Thymus (tissue), 11 donors: ENCODE results near the gene GALNTL6. TPM values are rescaled to one million over a fixed set of nuclear protein-coding genes. Genes with fewer than 3 reads are reported as not detected.

Experiments used
- DNase-seq, 9 donors: peaks; one replicate each; pipeline ENCODE4 v3.0.0-alpha.2; 2013; ENCODE audit warnings: low spot score in 9 of 9, low read depth in 6 of 9, missing footprints in 1 of 9
- H3K27ac ChIP-seq, 2 donors: one replicate each; pipeline ENCODE4 v1.5.1; 2013; ENCODE audit warnings: control low read depth in 1 of 2, low read depth in 1 of 2, low read length in 1 of 2, mild to moderate bottlenecking in 1 of 2, moderate library complexity in 1 of 2
- H3K27me3 ChIP-seq, 2 donors: one replicate each; pipeline ENCODE4 v1.5.1; 2013; ENCODE audit warnings: low read length in 1 of 2; ENCODE audit not compliant: control insufficient read depth in 2 of 2, insufficient read depth in 1 of 2
- H3K36me3 ChIP-seq, 2 donors: one replicate each; pipeline ENCODE4 v1.5.1; 2013; ENCODE audit warnings: low read length in 1 of 2, mild to moderate bottlenecking in 1 of 2, moderate library complexity in 1 of 2; ENCODE audit not compliant: control insufficient read depth in 2 of 2, insufficient read depth in 2 of 2
- H3K4me1 ChIP-seq, 2 donors: one replicate each; pipeline ENCODE4 v1.5.1; 2013; ENCODE audit warnings: low read length in 2 of 2; ENCODE audit not compliant: control insufficient read depth in 2 of 2, insufficient read depth in 2 of 2
- H3K4me3 ChIP-seq, 2 donors: one replicate each; pipeline ENCODE4 v1.5.1; 2013; ENCODE audit warnings: low read length in 2 of 2, control low read depth in 1 of 2, mild to moderate bottlenecking in 1 of 2
- H3K9me3 ChIP-seq, 2 donors: one replicate each; pipeline ENCODE4 v1.5.1; 2013; ENCODE audit warnings: low read length in 1 of 2, mild to moderate bottlenecking in 1 of 2; ENCODE audit not compliant: control insufficient read depth in 2 of 2, insufficient read depth in 1 of 2
- WGBS: extraction: QIAGEN DNeasy Blood & Tissue Kit; methylation state at CpG from one replicate; pipeline ENCODE4 v1.1.7; 2013; 5-methylcytosine and 5-hydroxymethylcytosine counted together
- polyA plus RNA-seq: library from polyadenylated mRNA; stranded (reverse); fragments of 200-250 nt; gene quantifications from one replicate; pipeline ENCODE4 v1.2.3, GENCODE V29; 2013
- total RNA-seq: library from RNA; stranded (reverse); fragments of 120-200 nt; gene quantifications from one replicate; pipeline ENCODE4 v1.2.4, GENCODE V29; 2013
- donor health status: healthy.

Gene GALNTL6
- total and polyA plus RNA-seq, 2 donors = 0.05 TPM

DNA sequence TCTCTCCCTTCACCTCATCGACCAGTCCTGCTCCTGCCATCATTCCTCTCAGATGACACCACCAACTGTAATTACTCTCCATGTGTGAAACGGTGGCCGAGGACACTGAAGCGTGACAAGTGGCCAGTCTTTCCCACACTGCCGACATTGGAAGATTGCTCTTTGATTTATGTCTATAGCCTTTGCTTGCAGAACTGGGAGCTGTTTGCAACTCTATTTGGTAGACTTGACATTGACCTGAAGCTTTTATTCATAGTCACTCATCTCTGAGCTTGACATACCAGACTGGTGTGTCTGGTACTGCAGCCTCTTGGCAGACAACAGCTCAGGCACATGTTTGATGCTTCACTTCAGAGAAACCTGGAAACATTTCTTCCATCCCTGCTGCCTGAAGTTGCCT lies 1233.6 kb downstream of the GALNTL6 start:
- Histone ChIP-seq H3K27ac (no peak overlapping the region), H3K4me1 (no peaks in the 10 kb centered on the region), H3K27me3 (no peaks in the 10 kb centered on the region), H3K9me3 (no peaks in the 10 kb centered on the region), H3K36me3 (no peaks in the 10 kb centered on the region), H3K4me3 (no peak overlapping the region)
- WGBS = 94% methylated on average over 5 of the region's 5 CpGs
- DNase-seq = no peak

DNA sequence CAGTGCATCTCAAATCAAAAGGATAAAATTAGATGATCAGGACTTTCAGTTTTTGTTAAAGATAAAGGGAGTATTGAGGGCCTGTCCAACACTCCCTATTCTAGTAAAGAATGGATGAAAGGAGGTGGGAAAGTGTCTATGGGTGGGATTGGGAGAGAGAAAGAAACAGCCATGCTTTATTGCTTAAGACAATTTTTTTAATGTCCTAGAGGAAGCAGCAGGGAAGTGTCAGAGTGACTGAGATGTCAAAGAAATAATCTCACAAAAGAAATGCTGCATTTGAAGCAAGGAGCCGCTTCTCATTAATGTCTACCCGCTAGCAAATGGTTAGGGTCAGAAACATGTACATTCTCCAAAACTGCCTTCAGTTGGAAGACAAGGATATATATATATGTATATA lies 1238.0 kb downstream of the GALNTL6 start:
- H3K4me3 ChIP-seq = no peak overlapping the region
- no peak for DNase-seq
- no peak overlapping the region for H3K27ac ChIP-seq
- no peaks in the 10 kb centered on the region for H3K9me3 ChIP-seq
- WGBS = 97% methylated on average over 2 of the region's 2 CpGs
- no peaks in the 10 kb centered on the region for H3K4me1 ChIP-seq
- H3K27me3 ChIP-seq = no peaks in the 10 kb centered on the region
- H3K36me3 ChIP-seq = no peaks in the 10 kb centered on the region

DNA sequence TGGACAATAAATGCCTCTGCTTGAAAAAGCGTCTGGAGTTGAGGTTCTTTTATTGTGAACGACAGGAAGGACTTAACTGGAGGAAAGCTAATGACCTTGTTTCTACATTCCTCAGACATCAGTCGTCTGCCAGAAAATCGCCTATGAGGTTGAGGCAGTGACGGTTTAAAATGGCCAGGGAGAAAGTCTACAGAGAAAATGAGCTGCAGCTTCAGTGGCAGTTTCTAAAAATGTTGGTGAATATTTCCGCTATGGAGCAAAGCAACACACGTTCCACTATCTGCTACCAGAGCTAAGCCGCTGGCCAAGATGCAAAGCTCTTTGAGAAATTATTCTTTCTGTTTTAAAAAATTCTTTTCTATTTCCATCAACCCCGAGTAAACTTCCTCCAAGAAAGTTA lies 1238.5 kb downstream of the GALNTL6 start:
- 94% methylated on average over 9 of the region's 9 CpGs for WGBS
- no peak overlapping the region for H3K27ac ChIP-seq
- no peak overlapping the region for H3K4me3 ChIP-seq

DNA sequence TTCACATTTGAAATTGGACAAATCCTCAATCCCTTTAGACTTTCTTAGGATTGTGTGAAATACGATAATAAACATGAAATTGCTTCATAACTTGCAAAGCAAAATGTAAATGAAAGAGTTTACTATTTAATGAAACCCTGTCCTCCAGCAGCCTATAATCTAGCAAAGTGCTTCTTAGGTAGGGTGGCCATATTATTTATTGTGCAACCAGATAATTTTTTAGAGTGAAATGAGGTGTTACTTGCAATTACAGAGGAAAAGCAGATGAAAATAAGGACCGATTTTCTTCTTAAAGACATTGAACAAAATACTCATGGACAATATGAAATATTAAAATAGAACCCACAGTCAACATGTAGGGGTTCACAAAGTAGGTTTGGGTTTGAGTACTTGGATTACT lies 1239.2 kb downstream of the GALNTL6 start:
- WGBS = 97% methylated on average over 2 of the region's 2 CpGs
- H3K36me3 ChIP-seq = no peaks in the 10 kb centered on the region
- no peaks in the 10 kb centered on the region for H3K27me3 ChIP-seq
- no peaks in the 10 kb centered on the region for H3K9me3 ChIP-seq
- no peaks in the 10 kb centered on the region for H3K4me1 ChIP-seq
- H3K4me3 ChIP-seq = no peak overlapping the region
- DNase-seq = no peak
- no peak overlapping the region for H3K27ac ChIP-seq

More for the DNA sequence above, 1238.5 kb downstream of the GALNTL6 start:
- no peaks in the 10 kb centered on the region for H3K9me3 ChIP-seq
- DNase-seq = no peak
- H3K4me1 ChIP-seq = no peaks in the 10 kb centered on the region
- H3K36me3 ChIP-seq = no peaks in the 10 kb centered on the region
- H3K27me3 ChIP-seq = no peaks in the 10 kb centered on the region

DNA sequence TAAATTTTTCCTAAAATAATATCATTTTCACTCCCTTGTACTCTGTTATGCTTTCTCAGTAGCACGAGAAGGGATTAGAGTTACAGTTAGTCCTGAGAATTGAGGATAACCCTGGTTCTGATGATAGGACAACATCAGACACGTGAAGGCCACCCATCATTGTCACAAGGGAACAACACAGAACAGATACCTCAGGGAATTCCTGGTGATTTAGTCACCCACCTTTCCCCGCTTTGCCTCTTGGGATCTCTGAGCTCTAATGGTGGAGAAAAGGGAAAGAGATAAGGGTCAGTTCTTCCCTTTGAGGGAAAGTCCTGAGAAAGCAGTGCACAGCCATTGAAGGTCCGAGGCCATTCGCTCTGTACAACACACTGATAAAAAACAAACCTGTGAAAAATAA lies 1243.1 kb downstream of the GALNTL6 start:
- no peaks in the 10 kb centered on the region for H3K36me3 ChIP-seq
- no peak overlapping the region for H3K27ac ChIP-seq
- WGBS = over 99% methylated on average over 5 of the region's 5 CpGs
- H3K4me3 ChIP-seq = no peak overlapping the region
- no peaks in the 10 kb centered on the region for H3K27me3 ChIP-seq
- no peaks in the 10 kb centered on the region for H3K4me1 ChIP-seq
- H3K9me3 ChIP-seq = no peaks in the 10 kb centered on the region
- no peak for DNase-seq

DNA sequence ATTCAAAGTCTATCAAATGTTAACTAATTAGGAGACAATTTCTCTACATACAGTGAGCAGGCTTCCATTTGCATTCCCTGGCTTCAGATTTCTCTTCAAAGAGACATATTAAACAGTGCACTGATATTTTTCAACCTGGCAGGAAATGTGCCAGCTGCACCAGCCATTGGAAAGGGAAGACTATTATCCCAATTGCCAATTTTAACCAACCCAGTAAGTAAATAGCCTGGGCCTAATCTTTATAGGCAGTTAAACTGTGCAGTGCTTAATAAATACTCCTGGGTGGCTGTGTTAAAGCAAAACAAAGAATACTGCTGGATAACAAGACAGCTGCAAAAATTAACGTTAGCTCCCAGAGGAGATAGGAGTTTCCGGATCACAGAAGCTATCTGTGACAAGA lies 1243.5 kb downstream of the GALNTL6 start:
- no peaks in the 10 kb centered on the region for H3K27me3 ChIP-seq
- no peaks in the 10 kb centered on the region for H3K4me1 ChIP-seq
- no peaks in the 10 kb centered on the region for H3K36me3 ChIP-seq
- H3K27ac ChIP-seq = no peak overlapping the region
- no peak for DNase-seq
- WGBS = 99% methylated on average over 2 of the region's 2 CpGs
- H3K9me3 ChIP-seq = no peaks in the 10 kb centered on the region
- no peak overlapping the region for H3K4me3 ChIP-seq

DNA sequence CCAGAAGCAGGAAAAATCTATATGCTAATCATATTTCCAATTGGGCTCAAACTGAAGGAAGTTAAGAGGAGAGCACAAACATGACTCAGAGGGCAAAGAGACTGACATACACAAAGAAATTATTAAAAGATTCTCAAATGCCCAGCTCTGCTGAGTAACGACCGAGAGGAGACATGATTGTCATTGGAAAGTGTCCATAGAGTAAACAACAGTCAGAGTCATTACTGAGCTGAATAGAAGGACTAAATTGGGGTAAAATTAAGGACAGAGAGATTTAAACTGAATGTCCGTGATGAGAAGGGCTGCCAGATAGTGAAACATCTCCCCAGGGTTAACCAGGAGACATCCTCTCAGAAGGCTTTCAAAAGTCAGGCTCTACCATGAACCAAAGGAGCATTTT lies 1244.2 kb downstream of the GALNTL6 start:
- Histone ChIP-seq H3K36me3 (no peaks in the 10 kb centered on the region), H3K4me1 (no peaks in the 10 kb centered on the region), H3K9me3 (no peaks in the 10 kb centered on the region), H3K27me3 (no peaks in the 10 kb centered on the region), H3K4me3 (no peak overlapping the region), H3K27ac (no peak overlapping the region)
- WGBS = 96% methylated on average over 3 of the region's 3 CpGs
- no peak for DNase-seq

DNA sequence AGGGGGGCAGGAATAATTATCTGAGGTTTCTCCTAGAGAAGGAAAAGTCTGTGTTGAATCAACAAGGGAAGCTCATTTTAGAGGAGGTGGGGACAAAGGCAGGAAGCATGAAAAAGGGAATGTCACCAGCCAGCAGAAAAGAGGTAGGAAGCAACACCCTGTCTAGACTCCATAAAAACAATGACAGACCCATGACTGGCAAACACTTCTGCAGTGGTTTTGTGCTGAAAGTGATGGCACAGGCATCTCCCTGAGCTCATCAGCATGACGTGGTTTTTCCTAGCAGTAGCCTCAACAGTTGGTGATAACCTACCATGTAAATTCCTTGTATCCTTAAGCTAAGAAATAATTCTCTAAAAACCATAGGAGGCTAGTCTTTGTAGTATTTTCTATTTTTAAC lies 1244.7 kb downstream of the GALNTL6 start:
- Histone ChIP-seq H3K4me1 (no peaks in the 10 kb centered on the region), H3K27me3 (no peaks in the 10 kb centered on the region), H3K4me3 (no peak overlapping the region), H3K27ac (no peak overlapping the region), H3K9me3 (no peaks in the 10 kb centered on the region), H3K36me3 (no peaks in the 10 kb centered on the region)
- 92% methylated on average over 1 of the region's 1 CpG for WGBS
- DNase-seq = no peak

DNA sequence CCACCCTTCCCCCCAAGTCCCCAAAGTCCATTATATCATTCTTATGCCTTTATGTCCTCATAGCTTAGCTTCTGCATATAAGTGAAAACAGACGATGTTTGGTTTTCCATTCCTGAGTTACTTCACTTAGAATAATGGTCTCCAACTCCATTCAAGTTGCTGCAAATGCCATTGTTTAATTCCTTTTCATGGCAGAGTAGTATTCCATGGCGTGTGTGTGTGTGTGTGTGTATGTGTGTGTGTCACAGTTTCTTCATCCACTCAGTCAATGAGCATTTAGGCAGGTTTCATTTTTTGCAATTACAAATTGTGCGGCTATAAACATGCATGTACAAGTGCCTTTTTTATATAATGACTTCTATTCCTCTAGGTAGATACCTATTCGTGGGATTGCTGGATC lies 1248.0 kb downstream of the GALNTL6 start:
- no peak for DNase-seq
- Histone ChIP-seq H3K27me3 (no peaks in the 10 kb centered on the region), H3K4me3 (no peak overlapping the region), H3K27ac (no peak overlapping the region), H3K36me3 (no peaks in the 10 kb centered on the region), H3K4me1 (no peaks in the 10 kb centered on the region), H3K9me3 (no peaks in the 10 kb centered on the region)
- 97% methylated on average over 4 of the region's 4 CpGs for WGBS

DNA sequence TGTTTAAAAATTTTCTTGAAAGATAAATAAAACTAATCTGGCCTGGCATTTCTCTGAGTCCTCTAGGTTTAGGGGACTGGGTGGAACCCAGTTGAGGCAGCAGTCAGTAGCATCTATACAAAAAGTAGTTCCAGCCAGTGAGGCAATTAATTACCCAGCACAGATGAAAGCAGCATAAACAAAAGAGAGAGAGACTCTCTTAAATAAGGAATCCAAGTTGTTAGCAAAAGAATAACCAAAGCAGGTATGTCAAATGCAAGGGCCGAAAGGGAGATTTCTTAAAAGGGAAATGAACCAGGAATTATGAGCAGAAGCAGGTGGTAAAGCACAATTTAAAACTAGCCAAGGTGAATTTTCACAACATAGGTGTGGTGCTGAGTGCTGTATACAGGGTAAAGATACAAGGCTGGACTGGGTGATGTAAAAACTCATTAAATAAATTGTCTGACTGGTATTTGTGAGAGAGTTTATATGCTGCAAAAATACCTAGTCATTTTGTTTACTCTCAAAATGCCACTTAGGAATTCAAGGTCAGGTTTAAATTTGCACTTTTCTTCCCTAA lies 1260.8 kb downstream of the GALNTL6 start:
- Histone ChIP-seq H3K4me1 (no peaks in the 10 kb centered on the region), H3K4me3 (no peak overlapping the region), H3K27ac (no peak overlapping the region), H3K9me3 (peaks cover 0 to 12% of the 10 kb centered on the region in 2 donors), H3K27me3 (no peaks in the 10 kb centered on the region), H3K36me3 (no peaks in the 10 kb centered on the region)
- no peak for DNase-seq
- 99% methylated on average over 1 of the region's 1 CpG for WGBS
